ENCODE data around the gene TMSB4X.

DNA sequence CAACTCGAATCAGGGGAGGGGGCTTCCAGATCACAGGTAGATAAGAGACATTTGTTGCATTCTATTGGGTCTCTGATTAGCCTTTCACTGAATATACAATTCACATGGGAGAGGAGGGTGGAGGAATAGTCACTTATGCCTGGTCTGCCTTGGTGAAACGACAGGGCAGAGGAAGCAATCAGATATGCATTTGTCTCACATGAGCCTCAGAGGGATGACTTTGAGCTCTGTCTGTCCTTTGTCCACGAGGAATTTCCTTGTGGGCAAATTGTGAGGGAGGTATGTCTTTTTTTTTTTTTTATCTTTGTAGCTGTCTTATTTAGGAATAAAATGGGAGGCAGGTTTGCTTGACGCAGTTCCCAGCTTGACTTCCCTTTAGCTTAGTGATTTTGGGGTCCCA is 28.5 kb upstream of the TMSB4X start:
- TF ChIP-seq, protein P1, sequence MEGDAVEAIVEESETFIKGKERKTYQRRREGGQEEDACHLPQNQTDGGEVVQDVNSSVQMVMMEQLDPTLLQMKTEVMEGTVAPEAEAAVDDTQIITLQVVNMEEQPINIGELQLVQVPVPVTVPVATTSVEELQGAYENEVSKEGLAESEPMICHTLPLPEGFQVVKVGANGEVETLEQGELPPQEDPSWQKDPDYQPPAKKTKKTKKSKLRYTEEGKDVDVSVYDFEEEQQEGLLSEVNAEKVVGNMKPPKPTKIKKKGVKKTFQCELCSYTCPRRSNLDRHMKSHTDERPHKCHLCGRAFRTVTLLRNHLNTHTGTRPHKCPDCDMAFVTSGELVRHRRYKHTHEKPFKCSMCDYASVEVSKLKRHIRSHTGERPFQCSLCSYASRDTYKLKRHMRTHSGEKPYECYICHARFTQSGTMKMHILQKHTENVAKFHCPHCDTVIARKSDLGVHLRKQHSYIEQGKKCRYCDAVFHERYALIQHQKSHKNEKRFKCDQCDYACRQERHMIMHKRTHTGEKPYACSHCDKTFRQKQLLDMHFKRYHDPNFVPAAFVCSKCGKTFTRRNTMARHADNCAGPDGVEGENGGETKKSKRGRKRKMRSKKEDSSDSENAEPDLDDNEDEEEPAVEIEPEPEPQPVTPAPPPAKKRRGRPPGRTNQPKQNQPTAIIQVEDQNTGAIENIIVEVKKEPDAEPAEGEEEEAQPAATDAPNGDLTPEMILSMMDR (IDR thresholded peaks at IDR 0.05; ENCODE audit: low read depth, low read length, poor library complexity, severe bottlenecking): no peak
- no peak for TF ChIP-seq EZH2phosphoT487 (IDR thresholded peaks at IDR 0.05; ENCODE audit: borderline replicate concordance, low read length)
